ENCODE measurements around the gene MGAT4B.

The MGAT4B gene

DNA sequence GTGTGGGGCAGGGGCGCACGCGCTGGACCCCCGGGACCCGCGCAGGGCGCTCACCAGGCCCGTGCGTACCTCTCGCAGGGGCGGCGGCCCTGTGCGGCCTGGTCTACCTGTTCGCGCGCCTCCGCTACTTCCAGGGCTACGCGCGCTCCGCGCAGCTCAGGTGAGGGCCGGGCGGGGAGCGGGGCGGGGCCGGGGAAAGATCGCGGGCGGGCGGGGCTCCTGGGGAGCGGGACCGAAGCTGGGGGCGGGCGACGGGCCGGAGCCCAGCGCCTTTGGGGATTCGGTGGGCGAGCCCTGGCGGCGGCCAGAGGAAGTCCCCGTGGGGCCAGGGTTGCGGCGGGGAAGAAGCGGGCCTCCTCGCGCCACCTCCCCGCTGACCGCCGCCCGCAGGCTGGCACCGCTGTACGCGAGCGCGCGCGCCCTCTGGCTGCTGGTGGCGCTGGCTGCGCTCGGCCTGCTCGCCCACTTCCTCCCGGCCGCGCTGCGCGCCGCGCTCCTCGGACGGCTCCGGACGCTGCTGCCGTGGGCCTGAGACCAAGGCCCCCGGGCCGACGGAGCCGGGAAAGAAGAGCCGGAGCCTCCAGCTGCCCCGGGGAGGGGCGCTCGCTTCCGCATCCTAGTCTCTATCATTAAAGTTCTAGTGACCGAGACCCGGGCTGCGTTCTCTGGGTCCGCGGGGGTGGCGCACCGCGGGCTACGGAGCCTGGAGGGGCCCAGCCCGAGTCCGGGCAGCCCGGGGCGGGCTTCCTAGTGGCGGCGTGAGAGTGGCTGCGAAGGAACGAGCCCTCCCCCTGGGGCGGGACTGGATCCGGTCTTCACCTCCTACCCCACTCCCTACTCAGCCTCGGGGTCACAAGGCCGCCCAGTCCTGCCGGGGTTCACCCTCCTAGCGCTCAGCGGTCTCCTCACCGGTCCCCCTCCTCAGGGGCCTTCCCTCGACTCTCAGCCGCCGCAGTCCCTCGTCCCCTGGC is 10.5 kb downstream of the MGAT4B start:
- Histone ChIP-seq H3K9me3 (ENCODE audit: insufficient read depth, low read length) (no peaks in the 10 kb centered on the region), H3K9ac (ENCODE audit: low read length) (peak overlapping the region; percentile 66), H3K4me3 (ENCODE audit: insufficient read depth, low read length, poor library complexity, severe bottlenecking) (peak overlapping the region; percentile 55), H3K9me2 (replicated peaks; ENCODE audit: insufficient read depth, low read length) (no peaks in the 10 kb centered on the region), H2AFZ (ENCODE audit: low read depth, low read length, severe bottlenecking) (peak overlapping the region; percentile 82), H3K4me2 (ENCODE audit: low read depth, low read length, poor library complexity, severe bottlenecking) (peak overlapping the region; percentile 76), H3K27me3 (ENCODE audit: low read length) (no peaks in the 10 kb centered on the region), H3K79me2 (ENCODE audit: insufficient read depth, low read length) (no peaks in the 10 kb centered on the region), H3F3A (ENCODE audit: insufficient read depth) (no peaks in the 10 kb centered on the region), H3K27ac (ENCODE audit: low read depth, low read length) (no peak overlapping the region), H4K20me1 (ENCODE audit: low read depth, low read length) (no peaks in the 10 kb centered on the region), H3K36me3 (ENCODE audit: low read length) (no peaks in the 10 kb centered on the region)
- TF ChIP-seq, protein P1, sequence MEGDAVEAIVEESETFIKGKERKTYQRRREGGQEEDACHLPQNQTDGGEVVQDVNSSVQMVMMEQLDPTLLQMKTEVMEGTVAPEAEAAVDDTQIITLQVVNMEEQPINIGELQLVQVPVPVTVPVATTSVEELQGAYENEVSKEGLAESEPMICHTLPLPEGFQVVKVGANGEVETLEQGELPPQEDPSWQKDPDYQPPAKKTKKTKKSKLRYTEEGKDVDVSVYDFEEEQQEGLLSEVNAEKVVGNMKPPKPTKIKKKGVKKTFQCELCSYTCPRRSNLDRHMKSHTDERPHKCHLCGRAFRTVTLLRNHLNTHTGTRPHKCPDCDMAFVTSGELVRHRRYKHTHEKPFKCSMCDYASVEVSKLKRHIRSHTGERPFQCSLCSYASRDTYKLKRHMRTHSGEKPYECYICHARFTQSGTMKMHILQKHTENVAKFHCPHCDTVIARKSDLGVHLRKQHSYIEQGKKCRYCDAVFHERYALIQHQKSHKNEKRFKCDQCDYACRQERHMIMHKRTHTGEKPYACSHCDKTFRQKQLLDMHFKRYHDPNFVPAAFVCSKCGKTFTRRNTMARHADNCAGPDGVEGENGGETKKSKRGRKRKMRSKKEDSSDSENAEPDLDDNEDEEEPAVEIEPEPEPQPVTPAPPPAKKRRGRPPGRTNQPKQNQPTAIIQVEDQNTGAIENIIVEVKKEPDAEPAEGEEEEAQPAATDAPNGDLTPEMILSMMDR (IDR thresholded peaks at IDR 0.05; ENCODE audit: insufficient read depth, low read length, poor library complexity, severe bottlenecking), result peak; percentile 65
- TF ChIP-seq EZH2phosphoT487 (conservative IDR thresholded peaks at IDR 0.05; ENCODE audit: low read length), result no peak

DNA sequence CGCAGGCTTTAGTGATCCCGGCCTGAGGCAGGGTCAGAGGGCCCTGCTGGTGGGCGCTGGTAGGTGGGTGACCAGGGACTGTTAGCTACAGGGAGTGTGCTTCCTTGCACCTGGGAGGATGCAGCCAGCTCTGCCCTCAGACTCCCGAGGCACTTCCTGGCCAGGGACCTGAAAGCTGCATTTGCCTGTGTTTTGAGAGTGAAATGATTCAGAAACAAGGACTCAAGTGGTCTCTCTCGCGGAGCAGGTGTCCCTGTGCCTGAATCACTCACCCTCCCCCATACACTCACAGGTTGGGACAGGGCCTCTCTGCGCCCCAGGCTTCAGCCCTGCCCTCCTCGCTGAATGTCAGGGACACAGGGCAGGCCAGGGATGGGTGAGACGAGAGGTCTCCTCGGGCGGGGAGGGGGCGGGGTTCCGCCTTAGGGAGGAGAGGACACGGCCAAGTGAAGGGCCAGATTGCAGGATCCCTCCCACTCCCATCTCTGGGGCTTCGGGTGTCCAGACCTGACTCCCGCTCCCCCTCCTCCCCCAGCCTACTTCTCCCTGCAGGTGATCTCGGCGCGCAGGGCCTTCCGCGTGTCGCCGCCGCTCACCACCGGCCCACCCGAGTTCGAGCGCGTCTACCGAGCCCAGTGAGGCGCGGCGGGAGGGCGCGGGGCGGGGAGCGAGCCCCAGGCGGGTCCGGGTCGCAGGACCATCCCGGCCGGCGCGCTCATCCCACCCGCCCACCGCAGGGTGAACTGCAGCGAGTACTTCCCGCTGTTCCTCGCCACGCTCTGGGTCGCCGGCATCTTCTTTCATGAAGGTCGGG is 11.4 kb downstream of the MGAT4B start:
- H2AFZ ChIP-seq (ENCODE audit: low read depth, low read length, severe bottlenecking), result peak overlapping the region; percentile 82
- no peaks in the 10 kb centered on the region for H3K9me2 ChIP-seq (replicated peaks; ENCODE audit: insufficient read depth, low read length)
- no peak overlapping the region for H3K27ac ChIP-seq (ENCODE audit: low read depth, low read length)
- no peaks in the 10 kb centered on the region for H4K20me1 ChIP-seq (ENCODE audit: low read depth, low read length)
- H3K9me3 ChIP-seq (ENCODE audit: insufficient read depth, low read length), result no peaks in the 10 kb centered on the region
- peak overlapping the region; percentile 55 for H3K4me3 ChIP-seq (ENCODE audit: insufficient read depth, low read length, poor library complexity, severe bottlenecking)
- TF ChIP-seq, protein P1 (IDR thresholded peaks at IDR 0.05; ENCODE audit: insufficient read depth, low read length, poor library complexity, severe bottlenecking), result no peak
- no peak for TF ChIP-seq EZH2phosphoT487 (conservative IDR thresholded peaks at IDR 0.05; ENCODE audit: low read length)
- no peaks in the 10 kb centered on the region for H3K27me3 ChIP-seq (ENCODE audit: low read length)
- peak overlapping the region; percentile 76 for H3K4me2 ChIP-seq (ENCODE audit: low read depth, low read length, poor library complexity, severe bottlenecking)
- no peaks in the 10 kb centered on the region for H3F3A ChIP-seq (ENCODE audit: insufficient read depth)
- H3K79me2 ChIP-seq (ENCODE audit: insufficient read depth, low read length), result no peaks in the 10 kb centered on the region
- H3K36me3 ChIP-seq (ENCODE audit: low read length), result no peaks in the 10 kb centered on the region
- H3K9ac ChIP-seq (ENCODE audit: low read length), result peak overlapping the region; percentile 66

DNA sequence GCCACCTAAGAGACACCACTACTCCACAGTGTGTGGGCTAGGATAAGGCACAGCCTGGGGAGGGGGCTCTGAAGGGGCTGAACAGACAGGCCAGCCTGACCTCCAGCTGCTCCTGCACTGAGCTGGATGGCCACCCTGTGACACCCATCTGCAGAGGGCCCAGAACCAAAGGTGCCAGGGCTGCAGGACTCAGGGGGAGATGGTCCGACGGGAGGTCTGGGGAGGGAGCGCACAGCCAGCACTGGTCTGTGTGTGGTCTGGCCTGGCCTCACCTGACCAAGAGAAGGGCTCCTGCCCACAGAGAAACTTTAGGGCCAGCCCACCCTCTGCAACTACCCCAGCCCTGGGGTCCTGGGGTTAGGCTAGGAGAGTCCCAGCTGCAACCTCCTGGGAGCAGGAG is 12.1 kb downstream of the MGAT4B start:
- H2AFZ ChIP-seq (ENCODE audit: low read depth, low read length, severe bottlenecking), result no peak overlapping the region
- H3K4me3 ChIP-seq (ENCODE audit: insufficient read depth, low read length, poor library complexity, severe bottlenecking), result no peak overlapping the region
- H3K79me2 ChIP-seq (ENCODE audit: insufficient read depth, low read length), result no peaks in the 10 kb centered on the region
- no peak overlapping the region for H3K27ac ChIP-seq (ENCODE audit: low read depth, low read length)
- H3K9ac ChIP-seq (ENCODE audit: low read length), result no peak overlapping the region
- H3F3A ChIP-seq (ENCODE audit: insufficient read depth), result no peaks in the 10 kb centered on the region
- no peaks in the 10 kb centered on the region for H3K36me3 ChIP-seq (ENCODE audit: low read length)
- H4K20me1 ChIP-seq (ENCODE audit: low read depth, low read length), result no peaks in the 10 kb centered on the region
- H3K9me3 ChIP-seq (ENCODE audit: insufficient read depth, low read length), result no peaks in the 10 kb centered on the region
- TF ChIP-seq, protein P1 (IDR thresholded peaks at IDR 0.05; ENCODE audit: insufficient read depth, low read length, poor library complexity, severe bottlenecking), result no peak
- no peak for TF ChIP-seq EZH2phosphoT487 (conservative IDR thresholded peaks at IDR 0.05; ENCODE audit: low read length)
- no peak overlapping the region for H3K4me2 ChIP-seq (ENCODE audit: low read depth, low read length, poor library complexity, severe bottlenecking)
- H3K9me2 ChIP-seq (replicated peaks; ENCODE audit: insufficient read depth, low read length), result no peaks in the 10 kb centered on the region
- no peaks in the 10 kb centered on the region for H3K27me3 ChIP-seq (ENCODE audit: low read length)
